K562 (cell line): Measurements from ENCODE around the gene GFOD2. TPM values are rescaled to one million over a fixed set of nuclear protein-coding genes. Genes with fewer than 3 reads are reported as not detected.

Source experiments
- BHLHE40 ChIP-seq: IDR thresholded peaks from 2 replicates; pipeline ENCODE4 v1.6.1; 2011; ENCODE audit warnings: low read length, improper control_type of control experiment
- CXXC5 ChIP-seq: fragments of 250-450 bp; sonication (Bioruptor Pico); IDR thresholded peaks from 2 replicates; pipeline ENCODE4 v1.8.0; 2022; ENCODE audit warnings: inconsistent platforms, mild to moderate bottlenecking, moderate library complexity
- EP300 ChIP-seq: IDR thresholded peaks from 2 replicates; pipeline ENCODE4 v1.6.1; 2012; ENCODE audit warnings: low read length, improper control_type of control experiment
- FOSL1 ChIP-seq: fragments of 200-800 bp; sonication (Bioruptor generic); conservative IDR thresholded peaks from 2 replicates; pipeline ENCODE4 v1.6.1; 2016; ENCODE audit warnings: missing genetic modification characterization, missing compliant biosample characterization
- HLTF ChIP-seq: fragments of 450-650 bp; IDR thresholded peaks from 2 replicates; pipeline ENCODE4 v1.6.1; 2016
- HNRNPLL ChIP-seq: fragments of 200-400 bp; formaldehyde crosslinking; IDR thresholded peaks from 2 replicates; pipeline ENCODE4 v1.6.1; 2017; ENCODE audit warnings: low read length, low read depth, mild to moderate bottlenecking; ENCODE audit not compliant: poor library complexity, severe bottlenecking
- NBN ChIP-seq: fragments of 450-650 bp; IDR thresholded peaks from 2 replicates; pipeline ENCODE4 v1.6.1; 2016; ENCODE audit warnings: low read depth, mild to moderate bottlenecking
- NFE2L1 ChIP-seq: fragments of 450-650 bp; IDR thresholded peaks from 2 replicates; pipeline ENCODE4 v1.6.1; 2016; ENCODE audit warnings: missing genetic modification characterization, low read depth, mild to moderate bottlenecking, missing compliant biosample characterization, moderate library complexity, borderline replicate concordance
- PPARD ChIP-seq: fragments of 250-450 bp; sonication (Bioruptor Pico); IDR thresholded peaks from 2 replicates; pipeline ENCODE4 v1.8.0; 2022; ENCODE audit warnings: inconsistent platforms, mild to moderate bottlenecking, moderate library complexity
- RBBP5 ChIP-seq: fragments of 200-600 bp; sonication (generic); IDR thresholded peaks from 2 replicates; pipeline ENCODE4 v1.6.1; 2012; ENCODE audit warnings: borderline replicate concordance, mild to moderate bottlenecking, low read length, control low read depth, inconsistent platforms; ENCODE audit not compliant: insufficient read depth, poor library complexity, severe bottlenecking
- TFAP4 ChIP-seq: sonication (generic); formaldehyde crosslinking; IDR thresholded peaks from 2 replicates; pipeline ENCODE4 v1.8.0; 2022; ENCODE audit warnings: missing genetic modification reagents, mild to moderate bottlenecking, moderate library complexity, borderline replicate concordance
- YY1 ChIP-seq, 3 experiments: IDR thresholded peaks; 2 replicates each; pipeline ENCODE4 v1.6.1; 2011; ENCODE audit warnings: low read length in 2 of 3, mild to moderate bottlenecking in 2 of 3, moderate library complexity in 2 of 3, borderline replicate concordance in 1 of 3, control low read depth in 1 of 3, low read depth in 1 of 3; ENCODE audit not compliant: insufficient read depth in 3 of 3, insufficient replicate concordance in 2 of 3, control insufficient read depth in 1 of 3, insufficient read length in 1 of 3; ENCODE audit errors: extremely low read depth in 1 of 3
- ZBTB2 ChIP-seq: fragments of 450-650 bp; IDR thresholded peaks from 2 replicates; pipeline ENCODE4 v1.6.1; 2016; ENCODE audit warnings: antibody characterized with exemption
- polyA plus RNA-seq, 8 experiments: library from polyadenylated mRNA; depleted of rRNA in 4 of 8; stranded (reverse) in 5 of 8; unstranded in 3 of 8; fragments of >200 nt; fragmentation: Nextera tagmentation in 2 of 8; fragmentation: Illumina TruSeq in 1 of 8; extraction: Ambion mirVana in 2 of 8; extraction: Trizol in 1 of 8; gene quantifications; 2 replicates each; pipeline versions ENCODE4 v1.2.1 to v1.2.3, GENCODE V29; 2011 to 2014; ENCODE audit warnings: inconsistent platforms in 1 of 8, missing spikeins in 1 of 8
- total RNA-seq, 7 experiments: library from RNA; depleted of rRNA in 6 of 7; stranded (reverse); fragments of >200 nt in 6 of 7; fragmentation: Illumina TruSeq in 2 of 7; extraction: Trizol in 2 of 7; gene quantifications; 2 replicates each; pipeline versions ENCODE4 v1.2.1 to v1.2.3, GENCODE V29; 2011 to 2021; ENCODE audit warnings: low replicate concordance in 1 of 7
- TF ChIP-seq, protein P1 (sequence below), 2 experiments: fragments of 450-650 bp in 1 of 2; sonication (generic) in 1 of 2; formaldehyde crosslinking in 1 of 2; IDR thresholded peaks; 2 replicates each; pipeline versions ENCODE4 v1.7.1 to v1.9.0; 2016 to 2022; ENCODE audit warnings: inconsistent platforms in 1 of 2, mild to moderate bottlenecking in 1 of 2, missing genetic modification reagents in 1 of 2
- TF ChIP-seq, protein P2 (sequence below): sonication (generic); formaldehyde crosslinking; IDR thresholded peaks from 2 replicates; pipeline ENCODE4 v1.9.0; 2022; ENCODE audit warnings: mild to moderate bottlenecking, missing genetic modification reagents

Gene GFOD2
- total and polyA plus RNA-seq, 9 of the 15 experiments (the other 6 are each of a cell fraction or from before 2014, with no cell fraction given), result 1.9 to 15.8 (median 11.1) TPM

GRCh38 chr16:67719778-67720144 lies 645 bp upstream of the GFOD2 start (continued):
- TF ChIP-seq, protein P1, sequence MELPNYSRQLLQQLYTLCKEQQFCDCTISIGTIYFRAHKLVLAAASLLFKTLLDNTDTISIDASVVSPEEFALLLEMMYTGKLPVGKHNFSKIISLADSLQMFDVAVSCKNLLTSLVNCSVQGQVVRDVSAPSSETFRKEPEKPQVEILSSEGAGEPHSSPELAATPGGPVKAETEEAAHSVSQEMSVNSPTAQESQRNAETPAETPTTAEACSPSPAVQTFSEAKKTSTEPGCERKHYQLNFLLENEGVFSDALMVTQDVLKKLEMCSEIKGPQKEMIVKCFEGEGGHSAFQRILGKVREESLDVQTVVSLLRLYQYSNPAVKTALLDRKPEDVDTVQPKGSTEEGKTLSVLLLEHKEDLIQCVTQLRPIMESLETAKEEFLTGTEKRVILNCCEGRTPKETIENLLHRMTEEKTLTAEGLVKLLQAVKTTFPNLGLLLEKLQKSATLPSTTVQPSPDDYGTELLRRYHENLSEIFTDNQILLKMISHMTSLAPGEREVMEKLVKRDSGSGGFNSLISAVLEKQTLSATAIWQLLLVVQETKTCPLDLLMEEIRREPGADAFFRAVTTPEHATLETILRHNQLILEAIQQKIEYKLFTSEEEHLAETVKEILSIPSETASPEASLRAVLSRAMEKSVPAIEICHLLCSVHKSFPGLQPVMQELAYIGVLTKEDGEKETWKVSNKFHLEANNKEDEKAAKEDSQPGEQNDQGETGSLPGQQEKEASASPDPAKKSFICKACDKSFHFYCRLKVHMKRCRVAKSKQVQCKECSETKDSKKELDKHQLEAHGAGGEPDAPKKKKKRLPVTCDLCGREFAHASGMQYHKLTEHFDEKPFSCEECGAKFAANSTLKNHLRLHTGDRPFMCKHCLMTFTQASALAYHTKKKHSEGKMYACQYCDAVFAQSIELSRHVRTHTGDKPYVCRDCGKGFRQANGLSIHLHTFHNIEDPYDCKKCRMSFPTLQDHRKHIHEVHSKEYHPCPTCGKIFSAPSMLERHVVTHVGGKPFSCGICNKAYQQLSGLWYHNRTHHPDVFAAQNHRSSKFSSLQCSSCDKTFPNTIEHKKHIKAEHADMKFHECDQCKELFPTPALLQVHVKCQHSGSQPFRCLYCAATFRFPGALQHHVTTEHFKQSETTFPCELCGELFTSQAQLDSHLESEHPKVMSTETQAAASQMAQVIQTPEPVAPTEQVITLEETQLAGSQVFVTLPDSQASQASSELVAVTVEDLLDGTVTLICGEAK (IDR thresholded peaks at IDR 0.05), result no peak; the same call in 1 of the 2 replicates
- TF ChIP-seq, protein P1 (CRISPR knock-in tag; IDR thresholded peaks at IDR 0.05), result no peak
- TF ChIP-seq HNRNPLL (no peak), FOSL1 (tag) (peak; percentile 29; the same call in 1 of the 2 replicates), NBN (0 out of 2 replicates have a peak, but pooled peaks have one; percentile 15), TFAP4 (peak; percentile 74), CXXC5 (CRISPR knock-in tag) (peak; percentile 54), PPARD (CRISPR knock-in tag) (no peak), NFE2L1 (tag) (no peak), YY1 (IDR thresholded peaks at IDR 0.05; ENCODE audit: borderline replicate concordance in 1 of 3, control insufficient read depth in 1 of 3, extremely low read depth in 1 of 3, insufficient read depth in 3 of 3, insufficient read length in 1 of 3, insufficient replicate concordance in 2 of 3, low read depth in 1 of 3, low read length in 2 of 3) (peak in 1 of 3 experiments; percentile 29), RBBP5 (no peak), BHLHE40 (peak; percentile 79), EP300 (peak; percentile 11; the same call in 1 of the 2 replicates), ZBTB2 (no peak), HLTF (no peak)
- TF ChIP-seq, protein P2, sequence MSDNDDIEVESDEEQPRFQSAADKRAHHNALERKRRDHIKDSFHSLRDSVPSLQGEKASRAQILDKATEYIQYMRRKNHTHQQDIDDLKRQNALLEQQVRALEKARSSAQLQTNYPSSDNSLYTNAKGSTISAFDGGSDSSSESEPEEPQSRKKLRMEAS (CRISPR knock-in tag), result no peak
